Measurements from ENCODE around the gene PSMB11.

PSMB11 gene

GRCh38 chr14:23055147-23055550, 13.1 kb downstream of the PSMB11 start:
- in situ Hi-C loops (cut with MboI; ENCODE audit: low pct_unique_long_range_greater_than_20kb, low sequenced_read_pairs, unreplicated experiment), result loop anchor here (10.0 kb wide), 1 partner anchor 80 kb away; no protein-coding TSS in a partner anchor
- TF ChIP-seq, protein P1, sequence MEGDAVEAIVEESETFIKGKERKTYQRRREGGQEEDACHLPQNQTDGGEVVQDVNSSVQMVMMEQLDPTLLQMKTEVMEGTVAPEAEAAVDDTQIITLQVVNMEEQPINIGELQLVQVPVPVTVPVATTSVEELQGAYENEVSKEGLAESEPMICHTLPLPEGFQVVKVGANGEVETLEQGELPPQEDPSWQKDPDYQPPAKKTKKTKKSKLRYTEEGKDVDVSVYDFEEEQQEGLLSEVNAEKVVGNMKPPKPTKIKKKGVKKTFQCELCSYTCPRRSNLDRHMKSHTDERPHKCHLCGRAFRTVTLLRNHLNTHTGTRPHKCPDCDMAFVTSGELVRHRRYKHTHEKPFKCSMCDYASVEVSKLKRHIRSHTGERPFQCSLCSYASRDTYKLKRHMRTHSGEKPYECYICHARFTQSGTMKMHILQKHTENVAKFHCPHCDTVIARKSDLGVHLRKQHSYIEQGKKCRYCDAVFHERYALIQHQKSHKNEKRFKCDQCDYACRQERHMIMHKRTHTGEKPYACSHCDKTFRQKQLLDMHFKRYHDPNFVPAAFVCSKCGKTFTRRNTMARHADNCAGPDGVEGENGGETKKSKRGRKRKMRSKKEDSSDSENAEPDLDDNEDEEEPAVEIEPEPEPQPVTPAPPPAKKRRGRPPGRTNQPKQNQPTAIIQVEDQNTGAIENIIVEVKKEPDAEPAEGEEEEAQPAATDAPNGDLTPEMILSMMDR (IDR thresholded peaks at IDR 0.05; ENCODE audit: extremely low read depth, insufficient read depth, missing control alignments), result no peak
- no peak for DNase-seq (ENCODE audit: low spot score)

DNA sequence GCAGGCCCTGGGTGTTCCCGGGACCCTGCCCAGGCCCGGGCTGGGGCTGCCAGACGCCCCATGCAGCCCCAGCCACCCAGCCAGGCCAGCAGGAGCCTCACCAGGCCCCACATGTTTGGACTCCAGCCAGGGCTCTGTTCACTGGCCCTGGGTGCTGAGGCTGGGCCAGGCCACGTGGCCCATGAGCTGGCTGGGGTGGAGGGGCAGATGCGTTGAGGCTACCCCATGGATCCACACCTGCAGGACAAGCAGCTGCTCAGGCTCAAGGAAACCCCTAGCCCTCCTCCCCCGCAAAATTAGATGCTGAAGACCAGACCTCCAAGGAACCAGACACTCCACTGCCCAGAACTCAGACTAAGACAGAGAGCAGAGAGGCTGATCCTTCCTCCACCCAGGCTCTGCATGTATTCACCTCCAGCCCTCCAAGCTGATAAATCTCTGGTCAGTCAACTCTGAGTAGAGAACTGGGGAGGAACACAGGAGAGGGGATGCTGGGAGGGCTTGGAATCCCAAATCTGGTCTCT, 13.7 kb downstream of the PSMB11 start:
- TF ChIP-seq, protein P1 (IDR thresholded peaks at IDR 0.05; ENCODE audit: extremely low read depth, insufficient read depth, missing control alignments), result no peak
- in situ Hi-C loops (cut with MboI; ENCODE audit: low pct_unique_long_range_greater_than_20kb, low sequenced_read_pairs, unreplicated experiment), result loop anchor here (10.0 kb wide), 1 partner anchor 81 kb away; no protein-coding TSS in a partner anchor
- no peak for DNase-seq (ENCODE audit: low spot score)

GRCh38 chr14:23056145-23056955, 14.3 kb downstream of the PSMB11 start:
- TF ChIP-seq, protein P1 (IDR thresholded peaks at IDR 0.05; ENCODE audit: extremely low read depth, insufficient read depth, missing control alignments), result peak; percentile 81
- in situ Hi-C loops (cut with MboI; ENCODE audit: low pct_unique_long_range_greater_than_20kb, low sequenced_read_pairs, unreplicated experiment), result loop anchor here (10.0 kb wide), 1 partner anchor 82 kb away; no protein-coding TSS in a partner anchor
- peak; percentile 94 for DNase-seq (ENCODE audit: low spot score)

GRCh38 chr14:23056956-23057756, 15.1 kb downstream of the PSMB11 start, which contains the start of gene CDH24:
CDH24 (minus strand) TSS chr14:23057520; CDS start chr14:23055733, 1,787 bp downstream.
- in situ Hi-C loops (cut with MboI; ENCODE audit: low pct_unique_long_range_greater_than_20kb, low sequenced_read_pairs, unreplicated experiment), result loop anchor here (10.0 kb wide), 1 partner anchor 82 kb away; no protein-coding TSS in a partner anchor
- peak; percentile 92 for DNase-seq (ENCODE audit: low spot score)
- TF ChIP-seq, protein P1 (IDR thresholded peaks at IDR 0.05; ENCODE audit: extremely low read depth, insufficient read depth, missing control alignments), result no peak

GRCh38 chr14:23057757-23058653, 16.0 kb downstream of the PSMB11 start:
- peak; percentile 95 for DNase-seq (ENCODE audit: low spot score)
- in situ Hi-C loops (cut with MboI; ENCODE audit: low pct_unique_long_range_greater_than_20kb, low sequenced_read_pairs, unreplicated experiment), result loop anchor here (10.0 kb wide), 1 partner anchor 83 kb away; no protein-coding TSS in a partner anchor
- TF ChIP-seq, protein P1 (IDR thresholded peaks at IDR 0.05; ENCODE audit: extremely low read depth, insufficient read depth, missing control alignments), result peak; percentile 93
